Raji (cell line): ENCODE data around the gene AGMO.

Experiments
- POLR2A ChIP-seq: IDR thresholded peaks from 2 replicates; pipeline ENCODE4 v1.6.1; 2011; ENCODE audit warnings: low read depth, low read length, control low read depth; ENCODE audit not compliant: insufficient read depth

The AGMO gene

GRCh38 chr7:15417341-15417988 lies 144.3 kb downstream of the AGMO start:
- no peak for TF ChIP-seq POLR2A

GRCh38 chr7:15411019-15411418 lies 150.8 kb downstream of the AGMO start:
- TF ChIP-seq POLR2A, result no peak

DNA sequence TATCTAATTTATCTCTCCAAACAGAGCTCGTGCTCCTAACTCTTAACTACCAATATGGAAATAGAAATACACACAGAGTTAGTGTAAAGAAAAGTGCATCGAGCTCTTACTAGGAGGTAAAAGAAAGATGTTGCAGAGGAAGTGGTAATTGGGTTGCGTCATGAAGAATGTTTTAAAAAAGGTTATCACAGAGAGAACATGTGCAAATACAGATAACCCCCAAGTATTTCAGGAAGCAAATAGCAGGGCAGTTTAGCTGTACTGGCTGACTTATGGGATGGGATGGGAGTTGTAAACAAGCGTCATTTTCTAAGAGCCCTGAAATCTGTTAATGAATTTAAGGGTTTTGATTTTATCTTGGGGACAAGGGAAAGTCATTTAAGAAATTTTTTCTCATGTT lies 153.9 kb downstream of the AGMO start:
- no peak for TF ChIP-seq POLR2A

DNA sequence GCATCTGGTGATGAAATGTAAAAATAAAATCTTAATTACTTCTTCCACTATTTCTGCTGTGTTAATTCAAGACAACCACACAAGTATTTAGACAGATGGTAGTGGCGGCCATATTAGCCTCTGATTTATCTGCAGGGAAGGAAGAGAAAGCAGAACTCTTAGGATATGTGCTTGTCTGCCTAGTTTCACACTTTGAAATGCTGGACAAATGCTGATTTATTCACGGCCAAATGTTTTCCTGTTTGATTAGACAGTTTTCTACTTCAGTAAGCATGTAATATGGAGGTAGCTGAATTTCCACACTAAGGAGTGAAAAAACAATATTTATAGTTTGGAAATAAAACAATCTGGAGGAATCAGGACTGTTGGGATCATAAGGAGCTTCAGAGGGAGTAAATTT lies 158.1 kb downstream of the AGMO start:
- TF ChIP-seq POLR2A, result no peak

DNA sequence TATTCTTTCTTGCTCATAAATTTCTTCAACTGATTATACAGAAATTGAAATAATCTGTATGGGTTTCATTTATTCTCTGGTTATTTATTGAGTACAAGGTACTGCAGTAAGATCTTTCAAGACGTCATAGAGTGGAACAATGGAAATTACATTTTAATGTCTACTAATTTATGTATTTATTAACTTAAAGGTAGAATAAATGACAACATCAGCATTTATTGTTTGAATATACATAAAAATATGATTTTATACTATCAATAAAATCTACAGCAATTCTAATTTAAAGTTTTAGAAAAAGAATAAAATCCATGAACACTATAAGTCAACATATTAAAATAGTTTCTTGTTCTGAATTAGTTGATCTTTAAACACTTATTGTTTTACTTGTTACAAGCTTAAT lies 158.5 kb downstream of the AGMO start:
- TF ChIP-seq POLR2A, result no peak

GRCh38 chr7:15402436-15403136 lies 159.2 kb downstream of the AGMO start:
- TF ChIP-seq POLR2A, result no peak

DNA sequence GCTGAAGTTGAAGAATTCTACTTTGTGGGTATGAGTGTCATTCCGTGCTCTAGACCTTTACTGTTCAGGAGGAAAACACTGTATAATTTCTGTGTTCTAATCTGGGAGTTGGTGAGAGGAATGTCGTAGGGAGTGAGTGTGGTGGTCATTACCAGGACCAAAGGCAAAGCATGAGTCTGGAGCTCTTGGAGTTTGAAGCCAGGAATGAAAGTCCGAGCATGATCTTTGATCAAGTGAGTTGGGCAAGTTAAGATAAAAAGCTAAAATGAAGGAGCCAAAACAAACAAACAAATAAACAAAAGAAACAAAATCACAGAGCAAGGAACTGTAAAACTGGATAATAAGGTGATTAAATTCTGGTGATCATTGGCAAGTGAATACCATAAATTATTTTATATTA lies 161.4 kb downstream of the AGMO start:
- TF ChIP-seq POLR2A, result no peak

DNA sequence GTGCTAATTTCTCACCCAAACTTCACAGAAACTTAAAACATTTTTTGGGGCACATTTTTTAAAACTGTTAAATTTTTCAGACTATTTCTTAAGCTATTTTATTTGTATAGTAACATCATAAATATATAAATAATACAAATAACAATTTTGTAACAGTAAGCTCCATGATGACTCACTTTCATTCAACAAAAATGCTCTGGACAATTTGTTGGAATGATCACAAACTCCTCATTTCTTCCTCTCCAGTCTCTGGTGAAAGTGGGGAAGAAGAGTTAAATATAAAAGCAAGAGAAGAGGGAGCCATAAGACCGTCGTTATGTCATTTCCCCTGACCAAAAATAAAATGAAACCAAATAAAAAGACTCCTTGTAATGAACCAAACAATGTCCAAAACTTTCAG lies 162.4 kb downstream of the AGMO start:
- TF ChIP-seq POLR2A, result no peak

GRCh38 chr7:15397922-15398760 lies 163.7 kb downstream of the AGMO start:
- no peak for TF ChIP-seq POLR2A

GRCh38 chr7:15397159-15397550 lies 164.7 kb downstream of the AGMO start:
- no peak for TF ChIP-seq POLR2A

GRCh38 chr7:15396210-15397158 lies 165.3 kb downstream of the AGMO start:
- no peak for TF ChIP-seq POLR2A

DNA sequence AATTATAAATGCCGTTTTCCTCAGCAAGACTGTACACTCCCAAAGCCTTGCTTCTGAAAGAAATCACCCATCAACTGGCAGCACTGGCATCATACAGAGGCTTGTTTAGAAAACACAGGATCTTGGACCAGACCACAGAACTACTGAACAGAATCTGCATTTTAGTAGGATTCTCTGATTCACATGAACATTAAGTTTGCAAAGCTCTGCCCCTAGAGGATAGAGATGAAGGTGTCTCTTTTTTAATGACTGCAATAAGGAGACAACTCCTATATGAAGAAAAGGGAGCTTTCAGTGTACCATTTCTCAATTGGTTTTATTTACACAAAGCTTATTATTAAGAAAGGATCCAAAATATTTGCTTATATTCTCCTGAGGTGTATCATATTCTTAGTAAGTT lies 172.7 kb downstream of the AGMO start:
- TF ChIP-seq POLR2A, result no peak

GRCh38 chr7:15378494-15379145 lies 183.2 kb downstream of the AGMO start:
- TF ChIP-seq POLR2A, result no peak

DNA sequence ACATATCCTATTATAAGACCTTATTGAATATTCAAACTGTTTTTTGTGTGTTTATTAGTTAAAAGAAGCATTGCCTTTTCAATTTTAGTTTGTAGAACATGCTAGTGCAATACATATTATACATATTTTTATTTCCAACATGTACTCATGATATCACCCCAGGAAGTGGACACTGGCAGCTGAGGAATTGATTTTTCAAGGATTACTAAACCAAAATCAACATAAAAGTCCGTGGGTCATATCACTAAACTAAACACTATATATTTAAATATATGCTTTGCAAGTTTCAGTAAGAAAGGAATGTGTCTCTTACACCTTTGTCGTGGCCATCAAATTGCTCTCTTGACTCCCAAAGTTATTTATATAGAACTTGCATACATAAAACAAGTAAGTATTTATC lies 185.2 kb downstream of the AGMO start:
- TF ChIP-seq POLR2A, result no peak

GRCh38 chr7:15370441-15370840 lies 191.4 kb downstream of the AGMO start:
- TF ChIP-seq POLR2A, result no peak

- no peak for TF ChIP-seq POLR2A
Observed at GRCh38 chr7:15368653-15369052, 193.2 kb downstream of the AGMO start.
